PC-9 (cell line): ENCODE data around the gene RHO.

Source experiments
- CTCF ChIP-seq: fragments of 200-600 bp; sonication (generic); conservative IDR thresholded peaks from 2 replicates; pipeline ENCODE4 v1.6.1; 2017; ENCODE audit warnings: mixed run types, antibody characterized with exemption, mild to moderate bottlenecking, moderate library complexity
- EZH2 ChIP-seq: fragments of 200-600 bp; sonication (generic); IDR thresholded peaks from 2 replicates; pipeline ENCODE4 v1.8.0; 2017; ENCODE audit warnings: antibody characterized with exemption, low read depth

- TF ChIP-seq CTCF, result no peak
- TF ChIP-seq EZH2, result no peak
Observed at GRCh38 chr3:129526121-129526900, 2.1 kb upstream of the RHO start.
